ENCODE measurements around the gene PLEKHA6.

The PLEKHA6 gene

DNA sequence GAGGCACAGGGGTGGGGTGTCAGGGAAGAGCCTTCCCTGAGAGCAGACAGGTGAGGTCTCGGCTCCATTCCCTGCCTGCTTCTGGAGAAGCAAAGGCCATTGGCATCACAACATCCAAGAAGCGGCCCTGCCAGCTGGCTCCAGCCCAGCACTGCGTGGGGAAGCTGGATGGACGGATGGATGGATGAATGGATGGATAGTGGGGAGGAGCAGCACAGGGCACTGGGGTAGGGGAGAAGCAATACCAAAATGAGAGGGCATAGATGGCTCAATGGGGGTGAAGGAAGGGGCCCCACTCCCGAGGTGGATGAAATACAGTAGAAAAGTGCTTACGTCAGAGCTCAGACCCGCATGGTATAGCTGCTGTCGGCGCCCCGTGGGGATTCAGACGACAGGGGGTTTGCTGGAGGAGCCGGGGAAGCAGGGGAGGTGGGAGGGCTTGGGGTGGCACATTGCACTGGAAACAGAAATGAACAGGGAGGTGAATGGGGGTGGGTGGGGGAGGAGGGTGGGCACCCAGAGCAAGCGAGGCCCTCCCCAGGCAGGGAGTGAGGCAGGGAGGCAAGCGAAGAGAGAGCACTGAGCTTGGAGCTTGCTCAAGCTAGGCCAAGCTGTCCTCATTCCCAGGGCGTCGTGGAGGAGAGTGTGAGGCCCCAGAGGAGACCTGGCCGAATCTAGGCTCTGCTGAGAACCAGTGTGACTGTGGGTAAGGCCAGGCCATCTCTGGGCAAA, 136.4 kb downstream of the PLEKHA6 start:
- no peak overlapping the region for H3K4me3 ChIP-seq
- H3K4me1 ChIP-seq = no peaks in the 10 kb centered on the region
- no peaks in the 10 kb centered on the region for H3K36me3 ChIP-seq (replicated peaks)
- no peaks in the 10 kb centered on the region for H3K9me3 ChIP-seq
- in situ Hi-C loops (cut with MboI; ENCODE audit: low sequenced_read_pairs) = no loop called here
- H3K27me3 ChIP-seq (ENCODE audit: low read depth) = no peaks in the 10 kb centered on the region; the same call in 1 of the 2 replicates
- DNase-seq (ENCODE audit: low spot score in 2 of 2) = no peak

GRCh38 chr1:204222764-204223055, 137.0 kb downstream of the PLEKHA6 start:
- no peaks in the 10 kb centered on the region for H3K4me1 ChIP-seq
- in situ Hi-C loops (cut with MboI; ENCODE audit: low sequenced_read_pairs) = no loop called here
- H3K4me3 ChIP-seq = no peak overlapping the region
- H3K36me3 ChIP-seq (replicated peaks) = no peaks in the 10 kb centered on the region
- H3K9me3 ChIP-seq = no peaks in the 10 kb centered on the region
- no peak for DNase-seq (ENCODE audit: low spot score in 2 of 2)
- no peaks in the 10 kb centered on the region; the same call in 1 of the 2 replicates for H3K27me3 ChIP-seq (ENCODE audit: low read depth)

GRCh38 chr1:204222006-204222763, 137.5 kb downstream of the PLEKHA6 start:
- in situ Hi-C loops (cut with MboI; ENCODE audit: low sequenced_read_pairs) = no loop called here
- no peaks in the 10 kb centered on the region for H3K9me3 ChIP-seq

DNA sequence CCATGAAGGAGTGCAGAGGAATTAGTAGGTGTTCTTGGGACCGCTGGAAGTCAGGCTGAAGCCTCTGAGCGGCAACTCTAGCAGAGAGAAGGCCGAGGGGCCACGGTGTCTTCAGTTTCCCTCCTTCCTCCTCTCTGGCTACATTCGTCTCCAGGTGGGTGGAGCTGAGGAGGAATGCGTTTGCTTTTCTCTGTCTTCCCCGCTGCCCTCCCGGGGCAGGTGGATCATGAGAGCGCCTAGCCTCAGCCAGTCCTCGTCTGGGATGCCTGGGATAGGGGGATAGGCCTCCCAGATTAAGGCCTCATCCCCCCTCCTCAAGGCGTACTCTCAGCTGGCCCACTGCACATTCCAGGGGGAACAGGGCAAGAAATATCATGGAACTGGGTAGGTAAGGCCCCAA, 138.5 kb downstream of the PLEKHA6 start:
- in situ Hi-C loops (cut with MboI; ENCODE audit: low sequenced_read_pairs) = no loop called here

More at GRCh38 chr1:204222006-204222763, 137.5 kb downstream of the PLEKHA6 start:
- DNase-seq (ENCODE audit: low spot score in 2 of 2) = no peak
- Histone ChIP-seq H3K27me3 (ENCODE audit: low read depth) (no peaks in the 10 kb centered on the region; the same call in 1 of the 2 replicates), H3K36me3 (replicated peaks) (no peaks in the 10 kb centered on the region), H3K4me3 (no peak overlapping the region), H3K4me1 (no peaks in the 10 kb centered on the region)

DNA sequence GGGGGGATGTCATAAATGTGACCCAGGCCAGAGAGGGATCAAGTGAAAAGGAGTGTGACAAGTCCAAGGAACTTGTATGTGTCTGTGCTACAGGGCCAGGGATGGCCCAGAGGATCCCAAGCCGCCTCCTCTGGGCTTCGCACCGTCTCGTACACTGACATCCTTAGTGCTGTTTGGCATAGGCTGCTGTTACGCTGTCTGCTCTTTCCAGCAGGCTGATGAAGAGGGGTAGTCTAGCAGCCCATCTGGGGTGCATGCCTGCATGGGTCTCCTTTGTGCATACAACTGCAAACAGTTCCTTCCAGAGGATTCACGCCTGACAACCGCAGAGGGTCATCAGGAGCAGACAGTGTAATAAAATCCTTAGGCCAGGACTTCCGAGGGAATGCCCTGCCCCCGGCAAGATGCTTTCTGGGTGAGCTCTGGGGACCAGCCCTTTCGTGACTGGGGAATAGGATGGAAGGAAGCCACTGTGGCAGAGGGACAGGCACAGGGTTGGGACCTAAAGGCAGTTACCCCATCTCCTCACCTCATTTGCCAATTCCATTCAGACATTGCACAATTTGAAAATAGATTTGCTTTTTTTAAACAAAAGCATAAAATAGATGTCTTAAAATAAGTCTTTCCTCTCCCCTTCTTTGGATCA, 139.6 kb downstream of the PLEKHA6 start:
- no peaks in the 10 kb centered on the region for H3K4me1 ChIP-seq
- no peaks in the 10 kb centered on the region for H3K36me3 ChIP-seq (replicated peaks)
- no peak for DNase-seq (ENCODE audit: low spot score in 2 of 2)
- H3K27me3 ChIP-seq (ENCODE audit: low read depth) = peaks cover 7% of the 10 kb centered on the region; the same call in 1 of the 2 replicates
- no peak overlapping the region for H3K4me3 ChIP-seq
- H3K9me3 ChIP-seq = no peaks in the 10 kb centered on the region
- in situ Hi-C loops (cut with MboI; ENCODE audit: low sequenced_read_pairs) = no loop called here

More for the DNA sequence above, 138.5 kb downstream of the PLEKHA6 start:
- no peak for DNase-seq (ENCODE audit: low spot score in 2 of 2)
- no peaks in the 10 kb centered on the region for H3K9me3 ChIP-seq
- H3K4me1 ChIP-seq = no peaks in the 10 kb centered on the region
- H3K36me3 ChIP-seq (replicated peaks) = no peaks in the 10 kb centered on the region
- H3K4me3 ChIP-seq = no peak overlapping the region
- H3K27me3 ChIP-seq (ENCODE audit: low read depth) = no peaks in the 10 kb centered on the region; the same call in 1 of the 2 replicates

DNA sequence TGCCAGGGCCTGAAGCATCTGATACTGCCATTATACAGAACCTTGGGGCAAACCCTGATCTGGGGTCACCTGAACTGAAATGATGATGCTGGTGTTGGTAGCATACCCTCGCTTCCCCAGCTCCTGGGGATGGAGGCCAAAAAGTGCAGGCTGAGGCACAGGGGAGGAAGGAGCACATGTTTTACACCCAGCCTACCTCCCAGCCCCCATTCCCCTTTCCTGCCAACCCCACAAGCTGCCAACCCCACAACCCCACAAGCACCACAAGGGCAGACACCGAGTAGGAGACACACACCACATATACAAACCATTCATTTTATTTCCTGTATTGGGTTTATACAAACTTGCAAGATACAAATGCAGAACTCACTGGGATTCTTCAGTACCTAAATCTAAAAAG, 141.2 kb downstream of the PLEKHA6 start:
- in situ Hi-C loops (cut with MboI; ENCODE audit: low sequenced_read_pairs) = no loop called here
- DNase-seq (ENCODE audit: low spot score in 2 of 2) = no peak

DNA sequence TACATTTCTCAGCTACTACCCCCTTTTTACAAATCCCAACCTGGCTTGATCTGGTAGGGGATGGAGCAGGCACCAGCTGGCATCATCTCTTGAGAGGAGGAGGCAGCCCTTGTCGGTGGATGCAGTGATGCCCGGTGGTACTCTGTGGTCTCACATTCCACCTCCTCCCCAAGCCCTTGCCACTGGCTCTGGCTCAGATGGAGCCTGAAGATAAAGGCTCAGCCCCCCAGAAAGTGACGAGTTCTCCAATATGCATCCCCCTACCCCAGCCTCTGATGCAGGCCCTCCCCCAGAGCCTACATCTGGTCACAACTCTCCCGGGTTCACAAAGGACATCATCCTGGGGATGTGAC, 142.1 kb downstream of the PLEKHA6 start:
- Histone ChIP-seq H3K4me3 (no peak overlapping the region), H3K36me3 (replicated peaks) (no peaks in the 10 kb centered on the region), H3K27me3 (ENCODE audit: low read depth) (peaks cover 12% of the 10 kb centered on the region), H3K9me3 (no peaks in the 10 kb centered on the region), H3K4me1 (no peaks in the 10 kb centered on the region)
- no peak for DNase-seq (ENCODE audit: low spot score in 2 of 2)
- in situ Hi-C loops (cut with MboI; ENCODE audit: low sequenced_read_pairs) = no loop called here

More for the DNA sequence above, 141.2 kb downstream of the PLEKHA6 start:
- H3K27me3 ChIP-seq (ENCODE audit: low read depth) = peaks cover 7% of the 10 kb centered on the region; the same call in 1 of the 2 replicates
- no peaks in the 10 kb centered on the region for H3K36me3 ChIP-seq (replicated peaks)
- H3K4me1 ChIP-seq = no peaks in the 10 kb centered on the region
- H3K4me3 ChIP-seq = no peak overlapping the region
- H3K9me3 ChIP-seq = no peaks in the 10 kb centered on the region

- Histone ChIP-seq H3K4me3 (no peak overlapping the region), H3K4me1 (no peaks in the 10 kb centered on the region), H3K9me3 (no peaks in the 10 kb centered on the region), H3K27me3 (ENCODE audit: low read depth) (peaks cover 13% of the 10 kb centered on the region), H3K36me3 (replicated peaks) (no peaks in the 10 kb centered on the region)
- in situ Hi-C loops (cut with MboI; ENCODE audit: low sequenced_read_pairs) = no loop called here
- no peak for DNase-seq (ENCODE audit: low spot score in 2 of 2)
Observed at GRCh38 chr1:204216880-204217647, 142.7 kb downstream of the PLEKHA6 start.

DNA sequence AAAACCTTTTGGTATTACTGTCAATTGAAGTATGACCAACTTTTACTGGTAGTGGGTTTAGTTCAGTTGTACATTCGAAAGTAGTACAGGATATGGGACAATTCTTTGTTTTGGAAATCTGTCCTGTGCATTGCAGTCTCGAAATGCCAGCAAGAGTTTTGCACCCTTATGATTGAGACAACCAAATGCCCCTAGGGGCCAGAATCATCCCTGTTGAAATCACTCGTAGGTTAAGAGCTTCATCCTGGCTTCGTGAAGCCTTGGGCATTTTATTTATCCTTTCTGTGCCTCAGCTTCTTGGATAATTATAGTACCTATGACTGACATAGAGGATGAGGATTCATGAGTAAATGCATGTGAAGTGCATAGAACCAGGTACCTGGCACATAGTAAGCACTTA, 143.5 kb downstream of the PLEKHA6 start:
- Histone ChIP-seq H3K4me3 (no peak overlapping the region), H3K9me3 (no peaks in the 10 kb centered on the region), H3K36me3 (replicated peaks) (no peaks in the 10 kb centered on the region), H3K27me3 (ENCODE audit: low read depth) (peaks cover 13% of the 10 kb centered on the region), H3K4me1 (no peaks in the 10 kb centered on the region)
- in situ Hi-C loops (cut with MboI; ENCODE audit: low sequenced_read_pairs) = no loop called here
- no peak for DNase-seq (ENCODE audit: low spot score in 2 of 2)

- Histone ChIP-seq H3K27me3 (ENCODE audit: low read depth) (peaks cover 20% of the 10 kb centered on the region), H3K36me3 (replicated peaks) (no peaks in the 10 kb centered on the region), H3K4me1 (no peaks in the 10 kb centered on the region), H3K4me3 (no peak within 1 kb of the TSS), H3K9me3 (no peaks in the 10 kb centered on the region)
- in situ Hi-C loops (cut with MboI; ENCODE audit: low sequenced_read_pairs) = no loop called here
- DNase-seq (ENCODE audit: low spot score in 2 of 2) = peak; percentile 59 to 69
Observed at GRCh38 chr1:204213668-204214662, 145.8 kb downstream of the PLEKHA6 start, which contains the start of gene GOLT1A. Gene GOLT1A (minus strand): TSS chr1:204213988. CDS start chr1:204213906, 82 bp downstream.

GRCh38 chr1:204212715-204213114, 147.0 kb downstream of the PLEKHA6 start:
- Histone ChIP-seq H3K4me1 (no peaks in the 10 kb centered on the region), H3K36me3 (replicated peaks) (no peaks in the 10 kb centered on the region), H3K9me3 (no peaks in the 10 kb centered on the region), H3K4me3 (no peak overlapping the region), H3K27me3 (ENCODE audit: low read depth) (peaks cover 22% of the 10 kb centered on the region)
- in situ Hi-C loops (cut with MboI; ENCODE audit: low sequenced_read_pairs) = no loop called here
- DNase-seq (ENCODE audit: low spot score in 2 of 2) = no peak

GRCh38 chr1:204211046-204211445, 148.7 kb downstream of the PLEKHA6 start:
- no peak for DNase-seq (ENCODE audit: low spot score in 2 of 2)
- Histone ChIP-seq H3K36me3 (replicated peaks) (no peaks in the 10 kb centered on the region), H3K4me3 (no peak overlapping the region), H3K27me3 (ENCODE audit: low read depth) (peaks cover 33% of the 10 kb centered on the region), H3K4me1 (no peaks in the 10 kb centered on the region), H3K9me3 (no peaks in the 10 kb centered on the region)
- in situ Hi-C loops (cut with MboI; ENCODE audit: low sequenced_read_pairs) = no loop called here

Measured in HAP-1 (cell line).